Endothelial cell of umbilical vein (primary cell): ENCODE measurements around the gene LCE2D. TPM values are rescaled to one million over a fixed set of nuclear protein-coding genes. Genes with fewer than 3 reads are reported as not detected.
"Not testable (repeated sequence)": the region's sequence is repeated elsewhere in the genome, so short reads cannot be mapped to it uniquely, and the experiment has no call there.

Source experiments
- BruUV-seq: library from RNA; stranded (reverse); fragments of 400-500 nt; replicated peaks from 2 replicates; lab custom pipeline; 2021; lab: Mats Ljungman, UMichigan
- CTCF ChIA-PET: fragments of 300-600, 350-600 bp; sonication (Branson Sonifier 250); formaldehyde crosslinking; loops from one replicate; lab custom pipeline; 2021; ENCODE audit warnings: antibody characterized with exemption, inconsistent platforms; lab: Charles Lee
- POLR2A ChIA-PET: fragments of 300-600, 350-600 bp; sonication (Branson Sonifier 250); formaldehyde crosslinking; loops from one replicate; lab custom pipeline; 2021; ENCODE audit warnings: antibody characterized with exemption, inconsistent platforms; lab: Charles Lee
- DNase-seq: peaks from one replicate; pipeline ENCODE4 v3.0.0-alpha.2; 2011; ENCODE audit warnings: low read depth, low spot score
- FAIRE-seq: peaks from 2 replicates; lab custom pipeline; 2011; peaks lifted over from hg19 to GRCh38; lab: Jason Lieb, UNC
- H2AFZ ChIP-seq: 2 replicates; pipeline ENCODE4 v1.6.0; 2012; ENCODE audit warnings: low read depth, low read length, control low read depth, inconsistent platforms
- H3K27ac ChIP-seq: 2 replicates; pipeline ENCODE4 v1.5.1; 2011; ENCODE audit warnings: low read depth, mild to moderate bottlenecking, control low read depth, low read length, moderate library complexity; ENCODE audit not compliant: insufficient read depth
- H3K27me3 ChIP-seq, 2 experiments: 2 replicates each; pipeline versions ENCODE4 v1.6.0 to v1.6.1; 2011; ENCODE audit warnings: low read length in 2 of 2, mixed read lengths in 1 of 2; ENCODE audit not compliant: control insufficient read depth in 2 of 2, insufficient read depth in 2 of 2
- H3K36me3 ChIP-seq, 2 experiments: 2 replicates in 1 of 2; 3 replicates in 1 of 2; pipeline ENCODE4 v1.5.1; 2011; ENCODE audit warnings: low read length in 2 of 2, mild to moderate bottlenecking in 1 of 2, moderate library complexity in 1 of 2; ENCODE audit not compliant: control insufficient read depth in 2 of 2, insufficient read depth in 2 of 2; ENCODE audit errors: extremely low read depth in 1 of 2
- H3K4me1 ChIP-seq: 3 replicates; pipeline ENCODE4 v1.5.1; 2011; ENCODE audit warnings: mild to moderate bottlenecking, low read length; ENCODE audit not compliant: control insufficient read depth, insufficient read depth; ENCODE audit errors: extremely low read depth
- H3K4me2 ChIP-seq: 2 replicates; pipeline ENCODE4 v1.6.1; 2011; ENCODE audit warnings: low read length, control low read depth, mixed read lengths; ENCODE audit not compliant: insufficient read depth
- H3K4me3 ChIP-seq, 3 experiments: fragments of 200-600 bp in 1 of 3; sonication (generic), shearing (Covaris generic) in 1 of 3; replicated peaks in 1 of 3; 2 replicates each; pipeline ENCODE4 v1.5.1; 2011 to 2016; ENCODE audit warnings: control low read depth in 3 of 3, low read length in 3 of 3, mild to moderate bottlenecking in 2 of 3, inconsistent platforms in 1 of 3, low read depth in 1 of 3, moderate library complexity in 1 of 3; ENCODE audit not compliant: insufficient read depth in 1 of 3
- H3K79me2 ChIP-seq: 2 replicates; pipeline ENCODE4 v1.6.0; 2012; ENCODE audit warnings: low read length, inconsistent platforms; ENCODE audit not compliant: control insufficient read depth, insufficient read depth
- H3K9ac ChIP-seq: replicated peaks from 2 replicates; pipeline ENCODE3; 2011; ENCODE audit warnings: low read length, control low read depth; ENCODE audit not compliant: insufficient read depth; ENCODE audit errors: extremely low read depth
- H3K9me1 ChIP-seq: replicated peaks from 3 replicates; pipeline ENCODE4 v1.6.0; 2011; ENCODE audit warnings: mild to moderate bottlenecking, low read length; ENCODE audit not compliant: control insufficient read depth, insufficient read depth; ENCODE audit errors: extremely low read depth
- H3K9me3 ChIP-seq: replicated peaks from 2 replicates; pipeline ENCODE4 v1.5.1; 2012; ENCODE audit warnings: low read length, inconsistent platforms; ENCODE audit not compliant: control insufficient read depth, insufficient read depth
- H4K20me1 ChIP-seq: replicated peaks from 2 replicates; pipeline ENCODE3; 2011; ENCODE audit warnings: mild to moderate bottlenecking, low read length; ENCODE audit not compliant: control insufficient read depth, insufficient read depth; ENCODE audit errors: extremely low read depth
- EZH2 ChIP-seq: IDR thresholded peaks from 2 replicates; pipeline ENCODE4 v1.6.1; 2012; ENCODE audit warnings: borderline replicate concordance, low read depth, mild to moderate bottlenecking, moderate library complexity, low read length, inconsistent platforms; ENCODE audit not compliant: severe bottlenecking
- FOS ChIP-seq: IDR thresholded peaks from 2 replicates; pipeline ENCODE4 v1.6.1; 2011; ENCODE audit warnings: mild to moderate bottlenecking, low read length, moderate library complexity, borderline replicate concordance; ENCODE audit not compliant: insufficient read depth
- GATA2 ChIP-seq: IDR thresholded peaks from 2 replicates; pipeline ENCODE4 v1.7.0; 2011; ENCODE audit warnings: low read depth, mild to moderate bottlenecking, moderate library complexity, mixed read lengths, low read length; ENCODE audit not compliant: insufficient read length, insufficient read depth
- MYC ChIP-seq: IDR thresholded peaks from one replicate; pipeline ENCODE4 v1.6.1; 2011; ENCODE audit warnings: mild to moderate bottlenecking, low read depth, low read length
- POLR2AphosphoS5 ChIP-seq: IDR thresholded peaks from 2 replicates; pipeline ENCODE4 v1.6.1; 2012; ENCODE audit warnings: low read depth, mild to moderate bottlenecking, control low read depth, low read length, moderate library complexity; ENCODE audit not compliant: insufficient read depth
- dilution Hi-C: fragments of 300-500 bp; cut with MboI; formaldehyde crosslinking; loops from one replicate; pipeline ENCODE4 v1.15.0; 2019; ENCODE audit warnings: low sequenced_read_pairs; ENCODE audit not compliant: extremely low pct_ligation_motif_present
- intact Hi-C: fragments of 100-400 bp; cut with micrococcal nuclease; formaldehyde crosslinking; loops from one replicate; pipeline ENCODE4 v1.10.0; 2022
- polyA plus RNA-seq, 4 experiments: library from polyadenylated mRNA; depleted of rRNA in 3 of 4; stranded (reverse) in 3 of 4; unstranded in 1 of 4; fragments of >200 nt; gene quantifications; 2 replicates each; pipeline versions ENCODE4 v1.2.1 to v1.2.3, GENCODE V29; 2011 to 2012; ENCODE audit warnings: missing spikeins in 1 of 4
- total RNA-seq: library from RNA; stranded (reverse); gene quantifications from 2 replicates; pipeline ENCODE4 v1.2.3, GENCODE V29; 2021
- TF ChIP-seq, protein P1 (sequence below): IDR thresholded peaks from 2 replicates; pipeline ENCODE4 v1.6.1; 2011; ENCODE audit not compliant: insufficient read depth, insufficient read length
- TF ChIP-seq, protein P2 (sequence below), 2 donors: IDR thresholded peaks; 1 replicate in 1 of 2; 2 replicates in 1 of 2; pipeline ENCODE4 v1.5.1; 2011; ENCODE audit warnings: low read length in 2 of 2, mild to moderate bottlenecking in 2 of 2, moderate library complexity in 2 of 2, control low read depth in 1 of 2, inconsistent platforms in 1 of 2, low read depth in 1 of 2; ENCODE audit not compliant: insufficient read depth in 1 of 2; ENCODE audit errors: extremely low read depth in 1 of 2

LCE2D gene
- total and polyA plus RNA-seq, 2 donors (not counting 3 experiments of a cell fraction or from before 2014, with no cell fraction given): not detected

DNA sequence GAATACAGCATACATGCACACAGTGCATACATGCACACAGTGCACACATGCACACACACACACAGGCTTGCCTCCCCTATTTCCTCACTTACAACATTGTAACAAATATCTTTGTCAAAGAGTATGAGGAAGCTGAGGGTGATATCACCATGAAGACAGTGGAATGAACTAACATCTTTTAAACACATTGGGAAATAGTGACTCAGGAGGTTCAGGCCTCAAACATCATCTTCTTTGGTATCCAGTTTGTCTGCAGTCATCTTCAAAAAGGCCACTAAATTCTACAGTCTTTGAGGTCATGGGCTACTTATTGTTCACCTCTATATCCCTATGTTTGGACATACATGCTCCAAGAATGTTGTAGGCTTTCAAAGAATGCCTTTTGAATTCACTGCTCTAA lies 20.7 kb downstream of the LCE2D start:
- dilution Hi-C loops: no loop called here
- ChIA-PET POLR2A (no interaction called here), CTCF (no interaction called here)
- no peaks in the 10 kb centered on the region for H3K36me3 ChIP-seq
- H3K4me2 ChIP-seq: no peak overlapping the region
- BruUV-seq: no TSS peak
- H3K79me2 ChIP-seq: no peaks in the 10 kb centered on the region
- no peaks in the 10 kb centered on the region for H3K27me3 ChIP-seq
- H2AFZ ChIP-seq: no peak overlapping the region
- no peak for TF ChIP-seq POLR2AphosphoS5
- TF ChIP-seq FOS: no peak
- TF ChIP-seq MYC: no peak
- TF ChIP-seq, protein P1, sequence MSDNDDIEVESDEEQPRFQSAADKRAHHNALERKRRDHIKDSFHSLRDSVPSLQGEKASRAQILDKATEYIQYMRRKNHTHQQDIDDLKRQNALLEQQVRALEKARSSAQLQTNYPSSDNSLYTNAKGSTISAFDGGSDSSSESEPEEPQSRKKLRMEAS: no peak
- no peak for TF ChIP-seq GATA2
- TF ChIP-seq EZH2: no peak
- TF ChIP-seq, protein P2, sequence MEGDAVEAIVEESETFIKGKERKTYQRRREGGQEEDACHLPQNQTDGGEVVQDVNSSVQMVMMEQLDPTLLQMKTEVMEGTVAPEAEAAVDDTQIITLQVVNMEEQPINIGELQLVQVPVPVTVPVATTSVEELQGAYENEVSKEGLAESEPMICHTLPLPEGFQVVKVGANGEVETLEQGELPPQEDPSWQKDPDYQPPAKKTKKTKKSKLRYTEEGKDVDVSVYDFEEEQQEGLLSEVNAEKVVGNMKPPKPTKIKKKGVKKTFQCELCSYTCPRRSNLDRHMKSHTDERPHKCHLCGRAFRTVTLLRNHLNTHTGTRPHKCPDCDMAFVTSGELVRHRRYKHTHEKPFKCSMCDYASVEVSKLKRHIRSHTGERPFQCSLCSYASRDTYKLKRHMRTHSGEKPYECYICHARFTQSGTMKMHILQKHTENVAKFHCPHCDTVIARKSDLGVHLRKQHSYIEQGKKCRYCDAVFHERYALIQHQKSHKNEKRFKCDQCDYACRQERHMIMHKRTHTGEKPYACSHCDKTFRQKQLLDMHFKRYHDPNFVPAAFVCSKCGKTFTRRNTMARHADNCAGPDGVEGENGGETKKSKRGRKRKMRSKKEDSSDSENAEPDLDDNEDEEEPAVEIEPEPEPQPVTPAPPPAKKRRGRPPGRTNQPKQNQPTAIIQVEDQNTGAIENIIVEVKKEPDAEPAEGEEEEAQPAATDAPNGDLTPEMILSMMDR (IDR thresholded peaks at IDR 0.05; ENCODE audit: extremely low read depth in 1 of 2, insufficient read depth in 1 of 2, low read depth in 1 of 2, low read length in 2 of 2): no peak
- intact Hi-C loops: no loop called here
- no peak overlapping the region for H3K9ac ChIP-seq
- no peaks in the 10 kb centered on the region for H3K9me3 ChIP-seq
- no peak overlapping the region for H3K27ac ChIP-seq
- H3K4me1 ChIP-seq: no peaks in the 10 kb centered on the region
- no peaks in the 10 kb centered on the region for H3K9me1 ChIP-seq
- FAIRE-seq (no peak), DNase-seq (no peak)
- no peak overlapping the region for H3K4me3 ChIP-seq
- no peaks in the 10 kb centered on the region for H4K20me1 ChIP-seq

DNA sequence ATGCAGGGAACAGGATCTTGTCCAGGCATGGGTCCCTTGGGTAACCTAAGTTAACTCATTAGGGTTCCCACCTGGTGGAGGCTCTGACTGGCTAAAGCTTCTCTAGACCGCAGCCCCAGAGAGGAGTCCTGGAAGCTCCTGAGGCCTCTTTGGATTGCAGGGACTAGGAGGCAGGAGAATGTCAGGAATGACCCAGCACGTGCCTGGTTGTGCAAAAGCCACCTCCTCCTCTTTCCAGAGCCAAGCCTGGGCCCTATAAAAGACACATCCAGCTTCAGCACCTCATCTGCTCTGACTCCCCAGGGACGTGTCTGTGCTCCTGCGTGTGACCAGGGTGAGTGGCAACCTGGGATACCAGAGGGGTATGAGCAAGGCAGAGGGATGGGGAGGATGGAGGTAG lies 22.6 kb downstream of the LCE2D start, which contains the start of gene LCE2B:
Gene LCE2B (plus strand): TSS at position 301 of the 400 bp plus-strand sequence. CDS start 721 bp downstream, outside the sequence.
- CTCF ChIA-PET, intact Hi-C loops: not testable (repeated sequence)

More for the DNA sequence above, 22.6 kb downstream of the LCE2D start, which contains the start of gene LCE2B:
- POLR2A ChIA-PET, H3K4me1 ChIP-seq, H3K4me3 ChIP-seq, H3K9me1 ChIP-seq, H3K27me3 ChIP-seq, BruUV-seq, H3K36me3 ChIP-seq, FAIRE-seq, H2AFZ ChIP-seq, H3K4me2 ChIP-seq, H3K9ac ChIP-seq, H3K27ac ChIP-seq, DNase-seq, H3K79me2 ChIP-seq, dilution Hi-C loops, H3K9me3 ChIP-seq, H4K20me1 ChIP-seq: not testable (repeated sequence)
